Activated CD4-positive, CD25-positive, alpha-beta regulatory T cell treated with anti-CD3 and anti-CD28 coated beads, Interleukin-2, amount 50 U/mL, for 16 hours (primary cell): Measurements from ENCODE around the gene BCL11B.

Source experiments
- DNase-seq: peaks from one replicate; pipeline ENCODE4 v3.0.0-alpha.2; 2020; ENCODE audit warnings: low read depth, low spot score

The BCL11B gene

DNA sequence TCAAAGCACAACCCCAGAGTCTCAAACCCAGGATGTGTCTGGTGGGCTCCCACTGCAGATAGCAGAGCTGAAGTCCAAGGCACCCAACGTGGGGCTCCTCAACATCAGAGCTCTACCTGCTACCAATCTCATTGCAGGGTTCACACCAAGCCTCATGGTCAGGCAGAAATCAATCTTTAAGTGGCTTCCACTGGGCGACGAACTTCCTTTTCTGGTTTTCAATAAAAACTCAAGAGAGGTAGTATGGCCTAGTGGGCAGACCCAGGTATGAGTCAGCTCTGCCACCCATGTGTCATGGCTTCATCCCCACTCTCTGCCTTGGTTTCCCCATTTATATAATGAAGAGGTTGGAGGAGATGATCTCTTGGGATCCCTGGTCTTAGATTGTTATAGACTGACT is 47.0 kb downstream of the BCL11B start:
- DNase-seq: no peak

DNA sequence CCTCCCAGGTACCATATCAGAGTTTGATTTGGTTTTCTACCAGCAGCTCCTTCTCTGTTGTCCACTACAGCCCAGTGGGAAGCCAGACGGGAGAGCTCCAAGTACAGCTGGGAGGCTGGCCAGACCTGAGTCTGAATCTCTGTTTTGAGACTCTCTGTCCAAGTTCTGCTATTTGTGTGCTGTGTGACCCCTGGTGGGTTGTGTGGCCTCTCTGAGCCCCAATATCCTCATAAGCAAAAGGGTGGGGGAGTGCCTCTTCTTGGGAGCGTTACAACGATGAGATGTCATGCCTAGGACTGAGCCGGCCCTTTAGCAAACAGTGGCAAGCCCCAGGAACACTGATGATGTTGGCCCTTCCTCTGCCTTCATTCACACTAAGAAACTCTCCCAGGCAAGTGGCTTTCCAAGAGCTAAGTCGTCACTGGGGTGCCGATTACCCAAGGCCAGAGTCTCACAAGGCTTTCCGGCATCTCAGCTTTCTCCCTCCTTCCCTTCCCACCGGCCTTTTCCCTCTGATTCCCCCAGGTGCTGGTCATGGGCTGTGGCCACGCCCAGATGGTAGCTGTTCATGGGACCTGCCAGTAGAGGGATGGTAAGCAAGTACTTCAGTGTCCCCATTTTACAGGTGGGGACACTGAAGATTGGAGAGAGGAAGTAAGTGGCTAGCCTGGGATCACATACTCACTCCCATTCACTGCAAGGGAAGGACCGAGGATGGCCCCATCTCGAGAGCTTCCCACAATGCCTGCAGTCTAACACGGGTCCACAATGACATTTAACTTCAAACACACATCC is 47.7 kb downstream of the BCL11B start:
- no peak for DNase-seq

GRCh38 chr14:99221445-99221844 is 50.6 kb downstream of the BCL11B start:
- DNase-seq: no peak

GRCh38 chr14:99217066-99217955 is 54.7 kb downstream of the BCL11B start:
- DNase-seq: no peak

DNA sequence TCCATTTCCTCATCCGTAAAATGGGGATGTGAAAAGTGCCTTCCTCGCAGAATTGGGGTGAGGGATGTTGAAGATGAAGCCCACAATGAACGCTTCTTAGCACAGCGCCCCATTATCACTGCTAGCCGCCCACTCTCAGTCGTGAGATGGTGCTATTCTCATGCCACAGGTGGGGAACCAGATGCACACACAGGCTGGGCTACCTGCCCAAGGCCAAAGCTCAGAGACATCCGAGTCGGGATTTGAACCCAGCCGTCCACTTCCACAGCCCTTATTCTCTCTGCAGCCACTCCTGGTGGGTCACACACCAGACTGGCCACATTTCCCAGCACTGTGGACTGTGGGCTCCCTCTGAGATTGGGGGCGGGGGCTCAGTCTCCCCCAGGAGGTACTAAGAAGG is 55.8 kb downstream of the BCL11B start:
- DNase-seq: no peak

GRCh38 chr14:99215277-99215676 is 56.7 kb downstream of the BCL11B start:
- DNase-seq: no peak

DNA sequence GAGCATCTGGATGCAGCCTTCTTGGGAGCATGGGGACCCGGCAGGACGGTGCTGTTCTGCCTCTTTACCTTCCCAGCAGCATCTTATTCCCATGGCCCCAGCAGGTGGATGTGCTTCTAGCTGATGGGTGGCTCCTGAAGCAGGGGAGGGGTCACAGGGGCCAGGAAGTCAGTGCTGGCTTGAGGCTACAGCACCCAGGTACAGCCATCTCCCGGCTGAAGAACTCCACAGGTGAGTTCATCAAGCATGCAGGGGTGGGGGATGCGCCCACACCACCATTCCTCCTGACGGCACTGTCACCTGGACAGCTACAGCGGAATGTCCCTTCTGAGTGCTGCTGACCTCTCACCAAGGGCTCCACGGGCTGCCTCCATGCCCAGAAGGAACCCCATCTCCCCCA is 57.3 kb downstream of the BCL11B start:
- DNase-seq: no peak

DNA sequence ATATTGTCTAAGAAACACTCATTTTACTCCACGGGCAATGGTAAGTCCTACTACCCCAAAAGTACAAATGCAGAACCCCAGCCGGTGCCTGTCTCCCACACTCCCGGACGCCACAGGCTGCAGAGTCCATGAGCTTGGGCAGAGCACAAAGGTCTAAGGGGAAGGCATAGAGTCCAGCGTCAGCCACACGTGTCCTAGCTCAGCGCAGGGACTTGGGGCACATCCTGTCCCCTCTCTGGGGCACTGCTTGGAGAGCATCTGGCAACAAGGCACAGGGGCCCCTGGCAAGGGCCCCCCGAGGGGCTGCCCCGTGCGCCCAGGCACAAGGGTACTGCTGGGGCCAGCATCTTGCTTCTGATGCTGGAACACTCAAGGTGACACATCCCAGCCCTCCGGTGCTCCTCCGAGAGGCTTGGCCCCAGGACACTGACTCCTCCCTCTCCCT is 58.4 kb downstream of the BCL11B start:
- no peak for DNase-seq

DNA sequence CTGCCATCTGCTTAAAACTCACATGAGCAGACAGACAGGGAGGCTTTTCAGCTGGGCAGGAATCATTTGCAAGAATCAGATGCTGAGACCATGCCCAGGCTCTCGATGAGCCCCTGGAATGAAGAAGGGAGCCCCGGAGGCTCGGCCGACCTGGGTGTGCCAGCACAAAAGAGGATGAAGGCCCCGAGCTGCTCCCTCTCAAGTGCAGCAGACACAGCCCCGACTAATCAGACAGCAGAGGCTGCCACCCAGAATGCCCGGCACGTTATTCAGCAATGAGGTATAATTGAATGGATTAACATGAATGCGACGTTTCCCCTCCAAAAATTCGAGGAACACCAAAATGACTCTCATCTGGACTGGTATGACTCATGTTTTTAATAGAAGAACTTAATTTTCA is 58.9 kb downstream of the BCL11B start:
- DNase-seq: no peak

- DNase-seq: no peak
Observed at GRCh38 chr14:99212646-99213045, 59.4 kb downstream of the BCL11B start.

DNA sequence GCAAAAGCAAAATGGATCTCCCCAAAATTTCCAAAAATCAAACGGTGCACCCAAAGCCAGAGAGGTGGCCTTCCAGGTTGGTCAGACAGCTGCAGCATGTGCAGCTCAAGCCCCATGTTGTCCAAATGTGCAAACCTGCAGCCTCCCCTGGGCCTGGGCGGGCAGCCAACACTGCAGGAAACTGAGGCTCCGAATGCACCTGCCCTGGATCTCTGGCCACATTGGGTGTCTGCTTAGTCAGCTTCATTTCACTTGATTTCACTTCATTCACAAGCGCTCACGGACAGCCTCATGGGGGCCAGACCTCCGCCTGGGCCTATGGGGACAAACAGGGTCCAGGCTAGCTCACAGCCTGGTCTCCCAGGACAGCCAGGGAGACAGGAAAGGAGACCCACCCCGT is 59.8 kb downstream of the BCL11B start:
- DNase-seq: no peak

GRCh38 chr14:99211410-99211809 is 60.6 kb downstream of the BCL11B start:
- DNase-seq: no peak

- no peak for DNase-seq
Observed at GRCh38 chr14:99210333-99210732, 61.7 kb downstream of the BCL11B start.

- no peak for DNase-seq
Observed at GRCh38 chr14:99209409-99209808, 62.6 kb downstream of the BCL11B start.

DNA sequence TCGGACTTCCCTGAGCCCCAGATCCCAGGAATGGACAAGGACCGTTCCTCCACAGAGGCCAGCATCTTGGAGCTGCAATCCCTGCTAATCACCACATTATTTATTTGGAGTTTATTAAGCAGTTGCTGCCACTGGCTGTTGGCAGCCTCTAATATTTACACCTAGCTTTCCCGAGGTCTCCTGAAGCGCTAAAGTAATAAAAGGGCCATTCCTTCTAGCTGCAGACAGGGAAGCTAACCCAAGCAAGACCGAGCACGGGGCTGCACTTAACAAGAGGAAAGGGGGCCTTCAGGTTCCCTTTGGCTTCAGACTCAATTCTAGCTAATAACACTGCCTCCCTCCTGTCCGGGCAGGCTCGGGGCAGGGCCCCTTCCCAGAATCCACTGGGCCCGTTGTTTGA is 63.7 kb downstream of the BCL11B start:
- no peak for DNase-seq

GRCh38 chr14:99207456-99207855 is 64.5 kb downstream of the BCL11B start:
- no peak for DNase-seq

GRCh38 chr14:99206090-99206489 is 65.9 kb downstream of the BCL11B start:
- DNase-seq: no peak

DNA sequence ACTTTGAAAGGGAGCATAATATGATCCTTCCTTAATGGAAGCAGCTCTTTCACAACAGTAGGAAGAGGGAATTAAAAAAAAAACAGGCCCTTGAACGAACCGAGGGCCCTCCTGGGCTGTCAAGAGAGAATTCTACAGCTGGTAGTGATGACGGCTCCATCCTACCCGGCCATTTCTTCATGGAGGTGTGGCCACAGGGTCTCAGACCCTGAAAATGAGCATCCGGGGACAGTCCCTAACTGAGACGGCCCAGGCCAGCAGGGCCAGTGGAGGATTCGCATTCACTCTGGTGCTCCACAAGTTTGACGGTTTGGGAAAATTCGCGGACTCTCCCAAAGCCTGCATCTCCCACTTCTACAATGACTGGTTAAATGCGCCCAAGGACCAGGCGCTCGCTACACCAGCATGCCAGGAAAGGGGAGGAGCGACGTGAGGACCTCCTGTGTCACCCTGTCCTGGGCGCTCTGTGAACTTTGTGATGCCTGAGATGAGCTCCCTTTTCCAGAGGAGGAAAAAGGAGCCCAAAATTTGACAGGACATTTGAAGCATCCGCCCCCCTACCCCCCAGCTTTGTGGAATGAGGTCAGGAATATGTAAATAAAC is 66.8 kb downstream of the BCL11B start:
- DNase-seq: no peak

DNA sequence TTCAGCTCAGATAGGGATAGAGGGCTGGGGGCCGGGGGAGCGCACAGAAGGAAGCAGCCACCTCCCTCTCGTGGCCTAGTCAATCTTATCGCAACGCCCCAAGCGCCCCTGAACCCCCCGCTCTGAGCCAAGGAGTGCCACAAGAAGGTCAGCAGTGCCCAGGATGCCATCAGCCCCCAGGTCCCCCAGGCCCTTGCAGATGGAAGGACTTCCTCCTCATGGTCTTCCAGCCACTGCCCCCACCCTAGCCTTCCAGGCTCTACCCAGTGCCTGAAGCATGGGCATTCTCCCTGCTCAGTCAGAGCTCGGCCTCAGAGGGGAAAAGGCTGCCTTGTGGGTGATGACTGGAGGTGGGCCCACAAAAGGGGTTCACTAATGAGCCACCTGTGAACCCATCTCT is 68.2 kb downstream of the BCL11B start:
- no peak for DNase-seq

DNA sequence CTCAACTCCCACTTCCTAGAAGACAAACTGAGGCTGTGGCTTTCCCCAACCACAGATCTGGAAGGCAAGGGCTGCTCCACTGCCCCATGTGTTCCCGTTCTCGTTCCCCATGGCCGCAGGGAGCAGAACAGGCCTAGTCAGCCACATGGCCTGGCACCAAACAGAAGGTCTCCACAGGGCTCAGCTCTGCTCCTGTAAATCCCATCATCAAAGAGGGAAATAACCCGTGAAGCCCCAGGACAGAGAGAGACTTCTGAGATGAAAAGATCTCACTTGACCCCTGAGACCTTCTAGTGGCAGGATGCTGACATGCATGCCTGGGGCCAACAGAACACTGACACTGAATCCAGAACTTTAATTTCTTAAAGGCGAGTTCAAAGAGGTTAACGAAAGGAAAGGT is 68.9 kb downstream of the BCL11B start:
- DNase-seq: no peak

GRCh38 chr14:99202516-99202915 is 69.5 kb downstream of the BCL11B start:
- DNase-seq: no peak

DNA sequence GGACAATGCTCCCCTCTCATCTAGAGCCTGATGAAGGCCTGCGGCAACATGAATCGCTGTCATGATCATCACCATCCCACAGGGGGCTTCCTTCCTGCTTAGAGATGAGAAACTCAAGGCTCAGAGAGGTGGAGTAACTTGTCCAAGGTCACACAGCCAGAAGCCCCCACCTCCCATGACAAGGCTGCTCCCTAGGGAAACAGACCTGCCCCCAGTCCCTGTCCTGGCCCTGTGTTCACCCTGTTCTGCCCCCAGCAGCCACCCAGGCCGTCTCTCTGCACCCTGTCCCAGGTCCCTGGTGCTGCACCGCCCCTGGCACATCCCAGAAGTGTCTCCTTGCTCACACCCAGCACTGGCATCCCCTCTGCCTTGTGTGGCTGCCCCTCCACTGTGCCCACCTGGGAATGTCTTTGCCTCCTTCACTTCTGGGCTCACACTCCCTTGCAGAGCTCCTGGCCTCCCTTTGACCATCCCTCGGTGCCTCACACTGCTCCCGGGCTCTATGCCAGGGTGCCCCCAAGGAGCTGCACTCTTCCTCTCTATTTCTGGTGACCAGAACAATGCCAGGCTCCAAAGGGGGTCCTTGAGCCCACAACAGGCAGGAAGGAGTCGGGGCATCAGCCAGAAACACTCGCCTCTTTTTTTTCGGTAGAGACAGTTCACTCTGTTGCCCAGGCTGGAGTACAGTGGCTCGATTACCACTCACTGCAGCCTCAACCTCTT is 70.5 kb downstream of the BCL11B start:
- DNase-seq: no peak
